HAP-1 (cell line): ENCODE results near the gene HPRT1.

ENCODE experiments used
- DNase-seq, 2 experiments: peaks; one replicate each; pipeline ENCODE4 v3.0.0-alpha.2; 2016 to 2020; ENCODE audit warnings: low spot score in 2 of 2
- H3K27me3 ChIP-seq: fragments of 250-450 bp; sonication (Bioruptor Pico); 2 replicates; pipeline ENCODE4 v1.5.1; 2020; ENCODE audit warnings: low read depth, mild to moderate bottlenecking, moderate library complexity
- H3K36me3 ChIP-seq: fragments of 250-450 bp; sonication (Bioruptor Pico); replicated peaks from 2 replicates; pipeline ENCODE4 v1.5.1; 2020; ENCODE audit warnings: mild to moderate bottlenecking
- H3K4me1 ChIP-seq: fragments of 250-450 bp; sonication (Bioruptor Pico); 2 replicates; pipeline ENCODE4 v1.5.1; 2020; ENCODE audit warnings: mild to moderate bottlenecking
- H3K4me3 ChIP-seq: fragments of 250-450 bp; sonication (Bioruptor Pico); 2 replicates; pipeline ENCODE4 v1.5.1; 2020; ENCODE audit warnings: mild to moderate bottlenecking, moderate library complexity
- H3K9me3 ChIP-seq: fragments of 250-450 bp; sonication (Bioruptor Pico); 2 replicates; pipeline ENCODE4 v1.5.1; 2020; ENCODE audit warnings: mild to moderate bottlenecking, moderate library complexity
- in situ Hi-C: fragments of 300-500 bp; cut with MboI; formaldehyde crosslinking; loops from 3 replicates; pipeline ENCODE4 v1.14.3; 2020; ENCODE audit warnings: low sequenced_read_pairs, inconsistent platforms, mixed read lengths

The HPRT1 gene

GRCh38 chrX:134501941-134502340 lies 42.0 kb downstream of the HPRT1 start:
- in situ Hi-C loops, result no loop called here
- Histone ChIP-seq H3K4me1 (peaks cover 6% of the 10 kb centered on the region; the same call in 1 of the 2 replicates), H3K36me3 (peaks cover 29% of the 10 kb centered on the region), H3K4me3 (no peak overlapping the region), H3K9me3 (no peaks in the 10 kb centered on the region), H3K27me3 (no peaks in the 10 kb centered on the region)
- no peak for DNase-seq

DNA sequence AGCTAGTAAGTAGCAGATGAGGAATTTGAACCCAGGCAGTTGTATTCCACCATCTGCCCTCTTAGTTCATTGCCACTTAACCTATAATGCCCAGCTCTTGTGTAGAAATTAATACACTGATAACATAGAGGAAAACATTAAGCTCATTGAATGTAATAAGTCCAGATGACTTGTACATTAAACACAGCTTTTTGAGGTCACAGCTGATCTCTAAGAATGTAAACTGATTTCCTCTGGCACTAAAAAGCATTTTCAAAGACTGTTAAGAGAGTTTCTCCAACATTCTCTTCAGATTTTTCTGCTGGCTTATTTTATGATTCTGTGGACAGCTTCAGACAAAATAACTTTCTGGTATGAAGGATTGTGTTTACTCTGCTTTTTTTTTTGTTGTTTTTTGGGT lies 42.7 kb downstream of the HPRT1 start:
- Histone ChIP-seq H3K9me3 (no peaks in the 10 kb centered on the region), H3K4me3 (no peak overlapping the region), H3K4me1 (peaks cover 6% of the 10 kb centered on the region; the same call in 1 of the 2 replicates), H3K27me3 (no peaks in the 10 kb centered on the region), H3K36me3 (peaks cover 29% of the 10 kb centered on the region)
- DNase-seq, result no peak
- in situ Hi-C loops, result no loop called here

DNA sequence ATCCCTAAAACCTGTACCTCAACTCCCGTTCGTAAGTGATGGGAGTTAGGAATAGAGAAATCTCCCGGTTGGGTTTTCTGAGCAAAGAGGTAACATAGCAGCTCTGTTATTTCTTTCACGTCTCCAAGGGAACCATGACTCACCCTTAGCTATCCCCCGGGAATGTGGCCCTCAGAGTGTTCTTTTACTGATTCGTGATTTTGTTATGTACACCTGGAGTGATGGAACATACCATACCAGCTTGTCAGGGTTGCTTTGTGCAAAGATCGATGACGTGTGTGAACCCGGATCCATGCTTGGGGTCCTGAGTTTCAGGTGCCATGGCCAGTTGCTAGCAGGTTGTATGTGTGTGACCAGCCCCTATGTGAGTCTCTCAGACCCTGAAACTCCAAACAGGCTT lies 52.6 kb downstream of the HPRT1 start:
- H3K27me3 ChIP-seq, result no peaks in the 10 kb centered on the region
- in situ Hi-C loops, result no loop called here
- DNase-seq, result no peak

GRCh38 chrX:134513091-134513490 lies 53.1 kb downstream of the HPRT1 start:
- Histone ChIP-seq H3K4me3 (no peak overlapping the region), H3K27me3 (no peaks in the 10 kb centered on the region), H3K36me3 (no peaks in the 10 kb centered on the region; the same call in 1 of the 2 replicates), H3K4me1 (no peaks in the 10 kb centered on the region), H3K9me3 (no peaks in the 10 kb centered on the region)
- in situ Hi-C loops, result no loop called here
- DNase-seq, result no peak

More for the DNA sequence above, 52.6 kb downstream of the HPRT1 start:
- H3K9me3 ChIP-seq, result no peaks in the 10 kb centered on the region
- no peaks in the 10 kb centered on the region; the same call in 1 of the 2 replicates for H3K36me3 ChIP-seq
- H3K4me1 ChIP-seq, result no peaks in the 10 kb centered on the region
- no peak overlapping the region for H3K4me3 ChIP-seq

- peak; percentile 67 to 73 for DNase-seq
- Histone ChIP-seq H3K36me3 (no peaks in the 10 kb centered on the region), H3K27me3 (no peaks in the 10 kb centered on the region), H3K4me1 (no peaks in the 10 kb centered on the region), H3K4me3 (no peak overlapping the region), H3K9me3 (no peaks in the 10 kb centered on the region)
- in situ Hi-C loops, result no loop called here
Measured at GRCh38 chrX:134520860-134521390, 61.0 kb downstream of the HPRT1 start.

DNA sequence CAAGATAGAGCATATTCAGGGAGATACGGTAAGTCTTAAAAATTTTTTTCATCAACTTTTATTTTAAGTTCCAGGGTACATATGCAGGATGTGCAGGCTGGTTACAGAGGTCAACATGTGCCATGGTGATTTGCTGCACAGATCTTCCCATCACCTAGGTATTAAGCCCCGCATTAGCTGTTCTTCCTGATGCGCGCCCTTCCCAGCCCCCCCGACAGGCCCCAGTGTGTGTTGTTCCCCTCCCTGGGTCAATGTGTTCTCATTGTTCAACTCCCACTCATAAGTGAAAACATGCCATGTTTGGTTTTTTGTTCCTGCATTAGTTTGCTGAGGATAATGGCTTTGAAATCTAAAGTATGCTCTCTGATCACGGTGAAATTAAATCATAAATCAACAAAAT lies 64.2 kb downstream of the HPRT1 start:
- no peaks in the 10 kb centered on the region for H3K27me3 ChIP-seq
- no peaks in the 10 kb centered on the region for H3K36me3 ChIP-seq
- no peak for DNase-seq
- no peak overlapping the region for H3K4me3 ChIP-seq
- in situ Hi-C loops, result no loop called here
- H3K4me1 ChIP-seq, result peaks cover 4% of the 10 kb centered on the region; the same call in 1 of the 2 replicates
- no peaks in the 10 kb centered on the region for H3K9me3 ChIP-seq

DNA sequence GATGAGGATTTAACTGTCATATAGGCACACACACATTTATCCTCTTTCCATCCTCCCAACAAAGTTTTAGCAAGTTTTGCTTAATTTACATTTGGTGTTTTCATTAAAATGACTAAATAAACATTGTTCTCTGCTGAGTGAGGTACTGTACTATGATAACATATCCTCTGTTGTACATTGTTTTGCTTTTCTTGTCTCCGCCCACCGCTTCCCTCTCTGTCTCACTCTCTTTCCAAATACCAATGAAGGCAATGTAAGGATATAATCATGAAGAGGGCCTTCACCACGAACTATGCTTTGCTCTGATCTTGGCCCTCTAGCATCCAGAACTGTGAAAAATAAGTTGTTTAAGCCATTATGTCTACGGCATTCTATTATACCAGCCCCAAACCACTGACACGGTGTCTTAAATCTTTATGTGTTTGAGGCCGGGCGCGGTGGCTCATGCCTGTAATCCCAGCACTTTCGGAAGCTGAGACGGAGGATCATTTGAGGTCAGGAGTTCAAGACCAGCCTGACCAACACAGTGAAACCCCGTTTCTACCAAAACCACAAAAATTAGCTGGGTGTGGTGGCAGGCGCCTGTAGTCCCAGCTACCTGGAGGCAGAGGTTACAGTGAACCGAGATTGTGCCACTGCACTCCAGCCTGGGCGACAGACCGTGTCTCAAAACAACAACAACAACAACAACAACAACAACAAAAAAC lies 65.3 kb downstream of the HPRT1 start:
- H3K4me1 ChIP-seq, result peaks cover 4% of the 10 kb centered on the region; the same call in 1 of the 2 replicates
- H3K27me3 ChIP-seq, result no peaks in the 10 kb centered on the region
- H3K9me3 ChIP-seq, result no peaks in the 10 kb centered on the region
- DNase-seq, result no peak
- no peaks in the 10 kb centered on the region for H3K36me3 ChIP-seq
- H3K4me3 ChIP-seq, result no peak overlapping the region
- in situ Hi-C loops, result no loop called here

GRCh38 chrX:134526399-134526798 lies 66.4 kb downstream of the HPRT1 start:
- in situ Hi-C loops, result no loop called here
- no peak for DNase-seq

DNA sequence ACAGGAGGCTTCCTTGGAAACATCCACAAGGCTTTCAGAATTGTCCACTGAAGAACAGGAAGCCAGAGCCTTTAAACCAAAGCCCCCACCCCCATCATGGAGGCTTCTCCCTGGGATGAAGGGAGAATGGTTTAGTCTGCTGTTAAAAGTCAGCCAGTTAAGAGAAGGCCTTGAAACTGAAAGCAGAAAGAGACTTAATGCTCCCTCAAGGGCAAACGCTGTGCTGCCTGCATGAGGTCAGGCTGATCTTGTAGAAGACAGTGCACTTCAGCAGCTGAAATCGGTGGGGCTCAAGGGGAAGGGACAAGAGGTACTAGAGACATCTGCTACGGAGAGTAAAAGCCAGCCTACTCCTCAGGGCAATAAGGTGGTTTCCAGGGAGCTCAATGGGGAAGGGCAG lies 69.0 kb downstream of the HPRT1 start:
- H3K4me3 ChIP-seq, result no peak overlapping the region
- H3K36me3 ChIP-seq, result no peaks in the 10 kb centered on the region
- H3K4me1 ChIP-seq, result peaks cover 4% of the 10 kb centered on the region; the same call in 1 of the 2 replicates
- no peaks in the 10 kb centered on the region for H3K9me3 ChIP-seq
- in situ Hi-C loops, result no loop called here
- H3K27me3 ChIP-seq, result no peaks in the 10 kb centered on the region
- DNase-seq, result no peak

More at GRCh38 chrX:134526399-134526798, 66.4 kb downstream of the HPRT1 start:
- H3K4me1 ChIP-seq, result peaks cover 4% of the 10 kb centered on the region; the same call in 1 of the 2 replicates
- H3K36me3 ChIP-seq, result no peaks in the 10 kb centered on the region
- H3K4me3 ChIP-seq, result no peak overlapping the region
- H3K9me3 ChIP-seq, result no peaks in the 10 kb centered on the region
- H3K27me3 ChIP-seq, result no peaks in the 10 kb centered on the region

DNA sequence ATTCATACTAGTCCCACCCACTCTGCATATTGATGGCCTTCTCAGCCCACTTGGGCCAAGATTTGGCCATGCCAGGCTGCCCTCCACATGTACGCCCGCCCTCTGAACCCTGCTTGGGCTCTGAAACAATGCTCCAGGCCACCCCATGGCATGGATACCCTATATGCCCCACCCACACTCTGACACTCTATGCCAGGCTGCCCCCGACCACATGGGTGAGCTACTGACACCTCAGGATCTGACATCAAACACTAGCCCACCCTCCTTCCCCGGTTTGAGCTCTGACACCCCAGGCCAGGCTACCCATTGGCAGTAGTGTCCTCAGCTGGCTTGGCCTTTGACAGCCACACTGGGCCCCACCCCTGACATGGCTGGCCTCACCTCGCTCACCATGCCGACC lies 69.5 kb downstream of the HPRT1 start:
- no peaks in the 10 kb centered on the region for H3K36me3 ChIP-seq
- in situ Hi-C loops, result no loop called here
- H3K27me3 ChIP-seq, result no peaks in the 10 kb centered on the region
- no peak overlapping the region for H3K4me3 ChIP-seq
- peaks cover 4% of the 10 kb centered on the region; the same call in 1 of the 2 replicates for H3K4me1 ChIP-seq
- H3K9me3 ChIP-seq, result no peaks in the 10 kb centered on the region
- no peak for DNase-seq

- in situ Hi-C loops, result no loop called here
- Histone ChIP-seq H3K9me3 (no peaks in the 10 kb centered on the region), H3K27me3 (no peaks in the 10 kb centered on the region)
Measured at GRCh38 chrX:134530845-134531244, 70.9 kb downstream of the HPRT1 start.

GRCh38 chrX:134533352-134533751 lies 73.4 kb downstream of the HPRT1 start:
- Histone ChIP-seq H3K4me1 (no peaks in the 10 kb centered on the region), H3K9me3 (no peaks in the 10 kb centered on the region), H3K27me3 (no peaks in the 10 kb centered on the region), H3K36me3 (no peaks in the 10 kb centered on the region), H3K4me3 (no peak overlapping the region)
- no peak for DNase-seq
- in situ Hi-C loops, result no loop called here

More at GRCh38 chrX:134530845-134531244, 70.9 kb downstream of the HPRT1 start:
- H3K4me3 ChIP-seq, result no peak overlapping the region
- DNase-seq, result no peak
- peaks cover 4% of the 10 kb centered on the region; the same call in 1 of the 2 replicates for H3K4me1 ChIP-seq
- no peaks in the 10 kb centered on the region for H3K36me3 ChIP-seq

DNA sequence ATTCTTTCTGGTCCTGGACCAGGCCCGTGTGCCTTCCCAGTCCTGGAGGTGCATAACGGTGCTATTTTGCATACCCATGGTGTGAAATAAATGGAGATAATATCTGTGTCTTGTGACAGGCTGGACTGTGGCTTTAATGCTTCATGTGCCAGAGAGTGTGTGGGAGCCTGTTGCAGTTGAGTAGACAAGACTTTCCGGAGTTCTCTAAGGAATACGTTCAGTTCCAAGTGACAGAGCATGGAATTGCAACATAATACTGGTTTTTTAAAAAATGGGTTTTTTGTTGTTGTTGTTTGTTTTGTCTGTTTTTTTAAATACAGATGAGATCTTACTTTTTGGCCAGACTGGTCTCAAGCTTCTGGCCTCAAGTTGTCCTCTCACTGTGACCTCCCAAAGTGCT lies 74.0 kb downstream of the HPRT1 start:
- Histone ChIP-seq H3K9me3 (no peaks in the 10 kb centered on the region), H3K4me1 (no peaks in the 10 kb centered on the region), H3K36me3 (no peaks in the 10 kb centered on the region), H3K27me3 (no peaks in the 10 kb centered on the region), H3K4me3 (no peak overlapping the region)
- DNase-seq, result no peak
- in situ Hi-C loops, result no loop called here

DNA sequence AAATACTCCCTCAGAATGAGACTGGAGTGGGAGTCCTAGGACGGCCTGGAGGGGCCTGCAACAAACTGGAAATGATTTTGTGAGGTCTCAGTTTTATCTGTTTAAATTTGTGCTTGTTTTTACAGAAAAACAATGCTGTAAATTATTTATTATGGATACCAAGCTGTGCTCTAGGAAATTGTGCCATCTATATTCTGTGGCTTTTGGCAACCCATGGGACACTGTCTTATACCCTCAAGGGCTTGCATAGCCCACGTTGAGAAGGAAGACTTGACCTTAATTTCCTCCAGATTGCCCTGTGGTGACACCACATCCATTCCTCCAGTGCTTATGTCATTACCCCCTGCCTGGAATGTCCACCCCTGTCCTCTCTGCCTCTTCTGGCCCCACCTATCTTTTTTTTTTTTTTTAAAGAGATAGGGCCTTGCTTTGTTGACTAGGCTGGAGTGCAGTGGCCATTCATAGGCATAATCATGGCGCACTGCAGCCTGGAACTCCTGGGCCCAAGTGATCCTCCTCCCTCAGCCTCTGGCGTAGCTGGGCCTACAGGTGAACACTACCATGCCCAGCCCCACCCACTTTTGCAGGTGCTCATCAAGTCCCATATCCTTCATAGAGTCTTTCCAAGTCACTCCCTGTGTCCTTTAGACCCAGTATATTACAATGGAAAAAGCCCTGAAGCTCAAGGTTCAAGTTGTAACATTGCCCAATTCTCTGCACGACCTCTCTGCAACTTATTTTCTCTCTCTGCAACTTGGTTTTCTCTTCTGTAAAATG lies 77.4 kb downstream of the HPRT1 start:
- Histone ChIP-seq H3K9me3 (no peaks in the 10 kb centered on the region), H3K4me1 (no peaks in the 10 kb centered on the region), H3K36me3 (no peaks in the 10 kb centered on the region), H3K27me3 (0 out of 2 replicates have a peak, but pooled peaks cover 2% of the 10 kb centered on the region), H3K4me3 (no peak overlapping the region)
- DNase-seq, result no peak
- in situ Hi-C loops, result no loop called here
